CD4-positive, alpha-beta T cell treated with Interleukin-15 for 4 hours (primary cell): ENCODE results near the gene CPD.
A peak's percentile ranks its signal among the peaks of the same experiment; 100 is the strongest.
"Not testable (repeated sequence)": the region's sequence is repeated elsewhere in the genome, so short reads cannot be mapped to it uniquely, and the experiment has no call there.

Experiments used
- DNase-seq: peaks from one replicate; pipeline ENCODE4 v3.0.0-alpha.2; 2020; ENCODE audit warnings: low spot score

Gene CPD

DNA sequence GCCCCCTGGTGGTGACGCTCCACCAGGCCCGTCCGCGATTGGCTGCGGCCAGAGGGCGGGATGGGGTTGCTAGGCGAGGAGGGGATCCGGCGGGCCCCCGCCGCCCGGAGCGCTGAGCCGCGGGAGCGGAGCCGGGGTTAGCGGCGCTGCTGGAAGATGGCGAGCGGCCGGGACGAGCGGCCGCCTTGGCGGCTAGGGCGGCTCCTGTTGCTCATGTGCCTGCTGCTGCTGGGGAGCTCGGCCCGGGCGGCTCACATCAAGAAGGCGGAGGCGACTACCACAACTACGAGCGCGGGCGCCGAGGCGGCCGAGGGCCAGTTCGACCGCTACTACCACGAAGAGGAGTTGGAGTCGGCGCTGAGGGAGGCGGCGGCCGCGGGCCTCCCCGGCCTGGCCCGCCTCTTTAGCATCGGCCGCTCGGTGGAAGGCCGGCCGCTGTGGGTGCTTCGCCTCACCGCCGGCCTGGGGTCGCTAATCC lies at the start of gene CPD:
Gene CPD, plus strand, starts transcription at position 103 of the 478 bp plus-strand sequence. Its CDS starts 54 bp downstream, at position 157.
- DNase-seq: peak; percentile 96

- peak; percentile 77 for DNase-seq
Observed at GRCh38 chr17:30332057-30332542, 46.6 kb upstream of the CPD start.

DNA sequence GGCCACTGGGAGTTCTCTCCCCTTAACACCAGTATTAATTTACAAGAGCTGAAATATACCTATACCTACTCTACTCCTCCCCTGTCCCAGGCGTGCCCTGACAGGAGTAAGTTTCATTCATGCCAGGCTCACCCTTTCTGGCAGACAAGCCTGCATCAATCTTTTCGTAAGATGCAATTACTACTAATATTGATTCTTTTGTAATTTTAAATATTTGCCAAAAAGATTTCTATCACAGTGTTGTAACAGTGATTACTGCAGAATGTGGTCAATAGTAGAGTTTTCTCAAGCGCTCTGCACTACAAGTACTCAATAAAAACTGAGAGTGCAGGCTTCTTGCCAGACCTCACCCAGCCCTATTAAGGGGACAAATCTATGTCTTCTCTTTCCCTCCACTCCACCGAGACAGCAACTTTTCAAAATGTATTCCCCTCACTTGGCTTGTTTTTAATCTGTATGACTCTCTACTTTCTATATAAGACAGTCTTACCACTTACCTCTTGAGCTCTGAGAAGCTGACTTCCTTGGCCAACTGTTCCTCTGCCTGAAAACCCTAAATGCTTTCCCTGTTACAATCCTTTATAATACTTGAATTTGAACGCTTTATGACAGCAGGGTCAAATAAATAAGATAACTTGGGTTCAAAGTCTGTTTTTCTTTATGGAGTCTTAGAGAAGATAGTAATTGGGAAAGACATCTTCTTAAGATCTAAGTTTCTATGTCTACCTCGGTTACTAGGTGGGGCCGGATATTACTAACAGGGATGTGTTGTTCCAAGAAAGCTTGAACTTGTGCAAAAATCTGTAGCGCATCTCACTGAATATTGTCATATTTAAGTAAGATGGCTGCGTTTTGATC lies 45.0 kb upstream of the CPD start, which contains the start of gene TMIGD1:
Gene TMIGD1, minus strand, starts transcription at position 555 of the 858 bp plus-strand sequence. CDS start 1,924 bp downstream, outside the sequence.
- no peak for DNase-seq

DNA sequence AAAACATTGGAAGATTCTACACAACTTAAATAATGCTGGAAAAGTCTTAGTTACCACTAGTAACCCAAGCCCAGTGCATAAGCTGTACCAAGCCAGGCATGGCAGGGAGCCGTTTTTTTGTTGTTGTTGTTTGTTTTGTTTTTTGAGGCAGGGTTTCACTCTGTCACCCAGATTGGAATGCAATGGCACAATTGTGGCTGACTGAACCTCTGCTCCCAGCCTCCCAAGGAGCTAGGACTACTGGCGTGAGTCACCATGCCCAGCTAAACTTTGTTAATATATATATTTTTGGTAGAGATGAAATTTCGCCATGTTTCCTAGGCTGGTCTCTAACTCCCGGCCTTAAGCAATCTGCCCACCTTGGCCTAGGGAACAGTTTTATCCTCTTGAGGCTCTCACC lies 44.3 kb upstream of the CPD start:
- no peak for DNase-seq

- peak; percentile 74 for DNase-seq
Observed at GRCh38 chr17:30336369-30337171, 42.2 kb upstream of the CPD start.

GRCh38 chr17:30337393-30337999 lies 41.2 kb upstream of the CPD start:
- DNase-seq: no peak

DNA sequence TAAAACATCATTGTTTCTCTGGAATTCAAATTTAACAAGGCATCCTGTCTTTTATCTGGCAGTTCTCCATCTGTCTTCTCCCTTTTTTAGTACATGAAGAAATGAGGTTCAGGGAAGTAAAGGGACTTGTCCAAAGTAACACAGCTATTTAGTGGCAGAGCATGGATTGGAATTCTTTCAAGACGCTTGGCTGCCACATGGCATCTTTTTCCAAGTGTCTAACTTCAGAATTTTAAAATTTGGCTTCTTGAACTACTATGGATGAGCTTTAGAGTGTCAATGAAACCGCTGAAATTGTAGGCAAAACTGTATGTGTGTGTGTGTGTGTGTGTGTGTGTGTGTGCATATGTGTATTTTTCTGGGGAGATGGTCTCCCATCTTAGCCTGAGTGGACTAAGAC lies 39.6 kb upstream of the CPD start:
- DNase-seq: no peak

GRCh38 chr17:30340801-30341356 lies 37.8 kb upstream of the CPD start:
- DNase-seq: no peak

- DNase-seq: no peak
Observed at GRCh38 chr17:30341703-30342249, 37.0 kb upstream of the CPD start.

- DNase-seq: not testable (repeated sequence)
Observed at GRCh38 chr17:30343244-30343643, 35.5 kb upstream of the CPD start.

- no peak for DNase-seq
Observed at GRCh38 chr17:30343796-30344195, 34.9 kb upstream of the CPD start.

GRCh38 chr17:30344283-30345088 lies 34.2 kb upstream of the CPD start:
- DNase-seq: no peak

GRCh38 chr17:30345089-30345433 lies 33.7 kb upstream of the CPD start:
- DNase-seq: no peak

- DNase-seq: no peak
Observed at GRCh38 chr17:30345527-30346075, 33.1 kb upstream of the CPD start.

- DNase-seq: no peak
Observed at GRCh38 chr17:30346221-30346795, 32.4 kb upstream of the CPD start.

DNA sequence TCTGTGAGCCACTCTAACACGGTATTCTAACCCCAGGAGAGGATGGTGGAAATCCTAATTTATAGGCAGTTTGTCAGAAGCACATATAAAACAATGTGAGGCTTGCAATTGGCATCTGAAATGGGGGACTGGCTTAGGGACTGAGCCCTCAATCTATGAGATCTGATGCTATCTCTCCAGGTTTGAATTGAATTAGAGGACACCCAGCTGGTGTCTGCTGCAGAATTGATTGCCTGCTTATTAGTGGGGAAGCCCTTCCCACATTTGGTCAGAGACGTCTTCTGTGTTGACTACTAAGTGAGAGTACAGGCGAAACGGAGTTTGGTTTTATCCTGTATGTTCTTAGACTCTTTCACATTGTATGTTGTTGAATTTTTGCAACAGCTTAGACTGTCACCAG lies 31.2 kb upstream of the CPD start:
- no peak for DNase-seq

DNA sequence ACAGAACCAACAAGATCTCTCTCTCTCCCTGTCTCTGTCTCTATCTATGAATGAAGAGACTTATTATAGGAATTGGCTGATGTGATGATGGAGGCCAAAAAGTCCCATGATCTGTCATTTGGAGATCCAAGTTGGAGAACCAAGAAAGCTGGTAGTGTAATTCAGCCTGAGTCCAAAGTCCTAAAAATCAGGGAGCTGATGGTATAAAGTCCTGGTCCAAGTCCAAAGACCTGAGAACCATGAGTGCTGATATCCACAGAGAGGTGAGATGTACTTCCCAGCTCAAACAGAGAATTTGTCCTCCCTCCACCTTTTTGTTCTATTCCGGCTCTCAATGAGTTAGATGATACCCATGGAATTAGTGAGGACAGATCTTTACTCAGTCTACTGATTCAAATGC lies 29.5 kb upstream of the CPD start:
- no peak for DNase-seq

- not testable (repeated sequence) for DNase-seq
Observed at GRCh38 chr17:30351263-30351662, 27.5 kb upstream of the CPD start.

- no peak for DNase-seq
Observed at GRCh38 chr17:30351735-30352134, 27.0 kb upstream of the CPD start.

- DNase-seq: no peak
Observed at GRCh38 chr17:30352240-30352814, 26.4 kb upstream of the CPD start.
